HepG2 (cell line): Measurements from ENCODE around the gene TKFC. TPM values are rescaled to one million over a fixed set of nuclear protein-coding genes. Genes with fewer than 3 reads are reported as not detected.

Source experiments
- ADNP ChIP-seq: sonication (generic); formaldehyde crosslinking; IDR thresholded peaks from 2 replicates; pipeline ENCODE4 v1.4.0; 2020; ENCODE audit warnings: missing genetic modification reagents
- FLYWCH1 ChIP-seq: sonication (generic); formaldehyde crosslinking; IDR thresholded peaks from 2 replicates; pipeline ENCODE4 v1.8.1; 2023; ENCODE audit warnings: mild to moderate bottlenecking, missing genetic modification reagents
- RFX5 ChIP-seq: IDR thresholded peaks from 2 replicates; pipeline ENCODE4 v1.6.1; 2011; ENCODE audit warnings: low read depth, low read length, improper control_type of control experiment
- SAFB2 ChIP-seq: sonication (generic); formaldehyde crosslinking; IDR thresholded peaks from 2 replicates; pipeline ENCODE4 v1.5.1; 2020; ENCODE audit warnings: missing genetic modification reagents, low read depth, mild to moderate bottlenecking, borderline replicate concordance
- SIX4 ChIP-seq: sonication (generic); formaldehyde crosslinking; IDR thresholded peaks from 2 replicates; pipeline ENCODE4 v1.4.0; 2020; ENCODE audit warnings: missing genetic modification reagents
- SRF ChIP-seq: IDR thresholded peaks from 2 replicates; pipeline ENCODE4 v1.6.1; 2011; ENCODE audit warnings: mild to moderate bottlenecking, low read depth, low read length, moderate library complexity
- SUZ12 ChIP-seq: fragments of 150-350 bp; IDR thresholded peaks from 2 replicates; pipeline ENCODE4 v1.6.1; 2014; ENCODE audit warnings: low read depth, low read length
- ZBTB21 ChIP-seq: sonication (generic); formaldehyde crosslinking; IDR thresholded peaks from 2 replicates; pipeline ENCODE4 v1.4.0; 2020; ENCODE audit warnings: missing genetic modification reagents
- ZMYM2 ChIP-seq: sonication (generic); formaldehyde crosslinking; IDR thresholded peaks from 2 replicates; pipeline ENCODE4 v1.8.0; 2022; ENCODE audit warnings: mild to moderate bottlenecking, missing genetic modification reagents
- ZNF34 ChIP-seq: sonication (generic); formaldehyde crosslinking; IDR thresholded peaks from 2 replicates; pipeline ENCODE4 v1.4.0; 2020; ENCODE audit warnings: mild to moderate bottlenecking, missing genetic modification reagents, borderline replicate concordance
- ZNF441 ChIP-seq: sonication (generic); formaldehyde crosslinking; IDR thresholded peaks from 2 replicates; pipeline ENCODE4 v1.7.0; 2021; ENCODE audit warnings: missing genetic modification reagents, borderline replicate concordance
- polyA plus RNA-seq, 8 experiments: library from polyadenylated mRNA; depleted of rRNA in 3 of 8; stranded (reverse) in 7 of 8; unstranded in 1 of 8; fragments of >200 nt; fragmentation: Illumina TruSeq in 4 of 8; extraction: Trizol in 4 of 8; gene quantifications; 2 replicates each; pipeline versions ENCODE4 v1.2.1 to v1.2.3, GENCODE V29; 2011 to 2016; ENCODE audit warnings: low read depth in 4 of 8, missing spikeins in 1 of 8, mixed read lengths in 1 of 8; ENCODE audit not compliant: insufficient read depth in 1 of 8
- total RNA-seq, 5 experiments: library from RNA; depleted of rRNA; stranded (reverse); fragments of >200 nt; fragmentation: Illumina TruSeq; extraction: Trizol; gene quantifications; 2 replicates each; pipeline ENCODE4 v1.2.3, GENCODE V29; 2016; ENCODE audit warnings: low read depth in 1 of 5
- TF ChIP-seq, protein P1 (sequence below): sonication (generic); formaldehyde crosslinking; IDR thresholded peaks from 2 replicates; pipeline ENCODE4 v1.4.0; 2020; ENCODE audit warnings: mild to moderate bottlenecking, missing genetic modification reagents, borderline replicate concordance
- TF ChIP-seq, protein P2 (sequence below): IDR thresholded peaks from 2 replicates; pipeline ENCODE4 v1.6.1; 2016
- TF ChIP-seq, protein P3 (sequence below): sonication (generic); formaldehyde crosslinking; IDR thresholded peaks from 2 replicates; pipeline ENCODE4 v1.4.0; 2020; ENCODE audit warnings: mild to moderate bottlenecking, missing genetic modification reagents
- TF ChIP-seq, protein P4 (sequence below): sonication (generic); formaldehyde crosslinking; IDR thresholded peaks from 2 replicates; pipeline ENCODE4 v1.5.1; 2020; ENCODE audit warnings: mild to moderate bottlenecking, missing genetic modification reagents

TKFC gene
- total and polyA plus RNA-seq, 2 of the 13 experiments (the other 11 are each of a cell fraction or from before 2014, with no cell fraction given) = 147 to 197 TPM

DNA sequence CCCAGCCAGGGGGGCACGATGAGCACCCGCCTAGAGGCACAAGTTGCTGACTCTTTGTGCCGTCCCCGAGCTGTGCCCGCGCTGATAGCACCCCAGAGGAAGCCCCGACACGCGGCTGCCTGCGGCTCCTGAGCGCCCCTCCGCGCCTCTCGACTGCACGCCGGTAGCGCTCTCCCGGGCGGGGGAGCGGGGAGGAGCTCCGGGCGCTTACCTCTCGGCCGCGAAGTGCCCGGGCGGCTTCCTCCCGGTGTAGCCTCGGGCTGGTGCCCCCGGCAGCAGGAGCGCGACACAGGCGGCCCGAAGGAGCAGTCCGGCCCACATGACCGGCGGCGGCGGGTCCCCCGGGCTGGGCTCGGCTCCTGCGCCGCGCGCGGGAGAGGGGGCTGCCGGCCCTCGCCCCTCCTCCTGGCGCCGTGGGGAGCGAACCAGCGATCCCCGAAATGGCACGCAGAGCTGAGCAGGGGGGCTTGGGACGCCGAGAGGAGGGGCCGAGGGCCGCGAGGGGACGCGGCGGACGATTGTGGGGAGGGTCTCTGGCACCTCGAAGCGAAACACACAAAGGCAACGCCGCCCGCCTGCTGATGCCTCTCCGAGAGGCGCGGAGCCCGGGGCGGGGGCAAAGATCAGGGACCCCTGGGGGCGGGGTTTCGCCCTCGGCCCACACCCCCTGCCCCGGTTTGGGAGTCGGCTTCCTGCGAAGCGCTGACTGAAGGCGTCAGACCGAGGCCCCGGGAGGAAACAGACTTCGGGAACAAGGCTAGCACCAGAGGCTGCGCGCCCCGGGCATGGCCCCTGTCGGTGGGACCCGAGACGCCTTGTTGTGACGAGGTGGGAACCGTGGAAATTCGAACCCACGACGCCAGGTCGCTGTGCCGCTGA lies 38.1 kb upstream of the TKFC start, which contains the start of gene VWCE (continued):
- TF ChIP-seq, protein P1, sequence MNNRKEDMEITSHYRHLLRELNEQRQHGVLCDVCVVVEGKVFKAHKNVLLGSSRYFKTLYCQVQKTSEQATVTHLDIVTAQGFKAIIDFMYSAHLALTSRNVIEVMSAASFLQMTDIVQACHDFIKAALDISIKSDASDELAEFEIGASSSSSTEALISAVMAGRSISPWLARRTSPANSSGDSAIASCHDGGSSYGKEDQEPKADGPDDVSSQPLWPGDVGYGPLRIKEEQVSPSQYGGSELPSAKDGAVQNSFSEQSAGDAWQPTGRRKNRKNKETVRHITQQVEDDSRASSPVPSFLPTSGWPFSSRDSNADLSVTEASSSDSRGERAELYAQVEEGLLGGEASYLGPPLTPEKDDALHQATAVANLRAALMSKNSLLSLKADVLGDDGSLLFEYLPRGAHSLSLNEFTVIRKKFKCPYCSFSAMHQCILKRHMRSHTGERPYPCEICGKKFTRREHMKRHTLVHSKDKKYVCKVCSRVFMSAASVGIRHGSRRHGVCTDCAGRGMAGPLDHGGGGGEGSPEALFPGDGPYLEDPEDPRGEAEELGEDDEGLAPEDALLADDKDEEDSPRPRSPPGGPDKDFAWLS (CRISPR knock-in tag) = no peak
- TF ChIP-seq SUZ12 = no peak
- TF ChIP-seq SRF = no peak
- no peak for TF ChIP-seq RFX5
- no peak; the same call in 1 of the 2 replicates for TF ChIP-seq ZBTB21 (CRISPR knock-in tag)
- TF ChIP-seq, protein P2, sequence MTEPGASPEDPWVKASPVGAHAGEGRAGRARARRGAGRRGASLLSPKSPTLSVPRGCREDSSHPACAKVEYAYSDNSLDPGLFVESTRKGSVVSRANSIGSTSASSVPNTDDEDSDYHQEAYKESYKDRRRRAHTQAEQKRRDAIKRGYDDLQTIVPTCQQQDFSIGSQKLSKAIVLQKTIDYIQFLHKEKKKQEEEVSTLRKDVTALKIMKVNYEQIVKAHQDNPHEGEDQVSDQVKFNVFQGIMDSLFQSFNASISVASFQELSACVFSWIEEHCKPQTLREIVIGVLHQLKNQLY (CRISPR knock-in tag) = no peak
- TF ChIP-seq FLYWCH1 (CRISPR knock-in tag) = no peak
- no peak for TF ChIP-seq SIX4 (CRISPR knock-in tag)
- TF ChIP-seq, protein P3, sequence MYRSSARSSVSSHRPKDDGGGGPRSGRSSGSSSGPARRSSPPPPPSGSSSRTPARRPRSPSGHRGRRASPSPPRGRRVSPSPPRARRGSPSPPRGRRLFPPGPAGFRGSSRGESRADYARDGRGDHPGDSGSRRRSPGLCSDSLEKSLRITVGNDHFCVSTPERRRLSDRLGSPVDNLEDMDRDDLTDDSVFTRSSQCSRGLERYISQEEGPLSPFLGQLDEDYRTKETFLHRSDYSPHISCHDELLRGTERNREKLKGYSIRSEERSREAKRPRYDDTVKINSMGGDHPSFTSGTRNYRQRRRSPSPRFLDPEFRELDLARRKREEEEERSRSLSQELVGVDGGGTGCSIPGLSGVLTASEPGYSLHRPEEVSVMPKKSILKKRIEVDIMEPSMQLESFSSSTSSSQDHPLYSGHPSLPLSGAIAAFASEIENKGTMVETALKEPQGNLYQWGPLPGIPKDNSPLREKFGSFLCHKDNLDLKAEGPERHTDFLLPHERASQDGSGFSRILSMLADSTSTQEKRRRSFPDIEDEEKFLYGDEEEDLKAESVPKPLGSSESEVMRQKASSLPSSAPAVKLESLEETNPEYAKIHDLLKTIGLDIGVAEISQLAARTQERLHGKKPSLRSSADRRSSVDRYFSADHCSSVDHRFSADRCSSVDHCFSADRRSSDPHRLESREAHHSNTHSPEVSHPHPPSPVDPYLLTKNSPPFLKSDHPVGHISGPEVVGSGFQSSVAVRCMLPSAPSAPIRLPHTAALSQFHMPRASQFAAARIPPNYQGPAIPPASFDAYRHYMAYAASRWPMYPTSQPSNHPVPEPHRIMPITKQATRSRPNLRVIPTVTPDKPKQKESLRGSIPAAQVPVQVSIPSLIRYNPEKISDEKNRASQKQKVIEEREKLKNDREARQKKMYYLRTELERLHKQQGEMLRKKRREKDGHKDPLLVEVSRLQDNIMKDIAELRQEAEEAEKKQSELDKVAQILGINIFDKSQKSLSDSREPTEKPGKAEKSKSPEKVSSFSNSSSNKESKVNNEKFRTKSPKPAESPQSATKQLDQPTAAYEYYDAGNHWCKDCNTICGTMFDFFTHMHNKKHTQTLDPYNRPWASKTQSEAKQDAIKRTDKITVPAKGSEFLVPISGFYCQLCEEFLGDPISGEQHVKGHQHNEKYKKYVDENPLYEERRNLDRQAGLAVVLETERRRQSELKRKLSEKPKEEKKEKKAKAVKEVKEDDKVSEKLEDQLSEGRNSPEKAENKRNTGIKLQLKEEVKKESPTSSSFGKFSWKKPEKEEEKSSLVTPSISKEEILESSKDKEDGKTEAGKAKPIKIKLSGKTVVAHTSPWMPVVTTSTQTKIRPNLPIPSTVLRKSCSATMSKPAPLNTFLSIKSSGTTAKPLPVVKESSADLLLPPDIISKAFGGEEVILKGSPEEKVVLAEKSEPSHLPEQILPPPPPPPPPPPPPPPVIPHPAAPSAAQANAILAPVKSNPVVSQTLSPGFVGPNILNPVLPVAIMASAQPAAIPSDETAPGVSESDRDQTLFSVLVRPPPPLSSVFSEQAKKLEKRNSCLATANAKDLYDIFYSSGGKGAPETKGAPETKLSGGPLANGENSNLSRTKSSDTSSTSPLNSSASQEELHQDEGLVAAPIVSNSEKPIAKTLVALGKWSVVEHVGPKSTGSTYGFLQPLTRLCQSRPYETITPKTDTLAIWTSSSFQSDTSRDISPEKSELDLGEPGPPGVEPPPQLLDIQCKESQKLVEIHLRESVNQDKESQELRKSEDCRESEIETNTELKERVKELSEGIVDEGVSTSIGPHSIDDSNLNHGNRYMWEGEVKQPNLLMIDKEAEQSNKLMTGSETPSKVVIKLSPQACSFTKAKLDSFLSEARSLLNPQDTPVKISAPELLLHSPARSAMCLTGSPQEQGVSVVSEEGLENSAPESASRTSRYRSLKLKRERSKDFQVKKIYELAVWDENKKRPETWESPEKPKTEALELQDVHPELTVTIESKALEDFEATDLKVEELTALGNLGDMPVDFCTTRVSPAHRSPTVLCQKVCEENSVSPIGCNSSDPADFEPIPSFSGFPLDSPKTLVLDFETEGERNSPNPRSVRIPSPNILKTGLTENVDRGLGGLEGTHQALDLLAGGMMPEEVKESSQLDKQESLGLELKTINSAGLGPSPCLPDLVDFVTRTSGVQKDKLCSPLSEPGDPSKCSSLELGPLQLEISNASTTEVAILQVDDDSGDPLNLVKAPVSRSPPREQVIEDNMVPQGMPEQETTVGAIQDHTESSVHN (CRISPR knock-in tag) = no peak
- no peak for TF ChIP-seq SAFB2 (CRISPR knock-in tag)
- TF ChIP-seq ZNF441 (CRISPR knock-in tag) = peak; percentile 49; the same call in 1 of the 2 replicates
- no peak for TF ChIP-seq ZNF34
- TF ChIP-seq, protein P4, sequence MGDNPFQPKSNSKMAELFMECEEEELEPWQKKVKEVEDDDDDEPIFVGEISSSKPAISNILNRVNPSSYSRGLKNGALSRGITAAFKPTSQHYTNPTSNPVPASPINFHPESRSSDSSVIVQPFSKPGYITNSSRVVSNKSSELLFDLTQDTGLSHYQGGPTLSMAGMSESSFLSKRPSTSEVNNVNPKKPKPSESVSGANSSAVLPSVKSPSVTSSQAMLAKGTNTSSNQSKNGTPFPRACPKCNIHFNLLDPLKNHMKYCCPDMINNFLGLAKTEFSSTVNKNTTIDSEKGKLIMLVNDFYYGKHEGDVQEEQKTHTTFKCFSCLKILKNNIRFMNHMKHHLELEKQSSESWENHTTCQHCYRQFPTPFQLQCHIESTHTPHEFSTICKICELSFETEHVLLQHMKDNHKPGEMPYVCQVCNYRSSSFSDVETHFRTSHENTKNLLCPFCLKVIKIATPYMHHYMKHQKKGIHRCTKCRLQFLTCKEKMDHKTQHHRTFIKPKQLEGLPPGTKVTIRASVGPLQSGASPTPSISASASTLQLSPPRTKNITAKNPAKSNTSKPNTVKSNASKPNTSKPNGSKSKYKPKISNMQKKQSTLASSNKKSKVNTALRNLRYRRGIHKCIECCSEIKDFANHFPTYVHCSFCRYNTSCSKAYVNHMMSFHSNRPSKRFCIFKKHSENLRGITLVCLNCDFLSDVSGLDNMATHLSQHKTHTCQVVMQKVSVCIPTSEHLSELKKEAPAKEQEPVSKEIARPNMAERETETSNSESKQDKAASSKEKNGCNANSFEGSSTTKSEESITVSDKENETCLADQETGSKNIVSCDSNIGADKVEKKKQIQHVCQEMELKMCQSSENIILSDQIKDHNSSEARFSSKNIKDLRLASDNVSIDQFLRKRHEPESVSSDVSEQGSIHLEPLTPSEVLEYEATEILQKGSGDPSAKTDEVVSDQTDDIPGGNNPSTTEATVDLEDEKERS (CRISPR knock-in tag) = no peak
- no peak for TF ChIP-seq ZMYM2 (CRISPR knock-in tag)
- no peak for TF ChIP-seq ADNP (CRISPR knock-in tag)
